ENCODE measurements around the gene F5.

DNA sequence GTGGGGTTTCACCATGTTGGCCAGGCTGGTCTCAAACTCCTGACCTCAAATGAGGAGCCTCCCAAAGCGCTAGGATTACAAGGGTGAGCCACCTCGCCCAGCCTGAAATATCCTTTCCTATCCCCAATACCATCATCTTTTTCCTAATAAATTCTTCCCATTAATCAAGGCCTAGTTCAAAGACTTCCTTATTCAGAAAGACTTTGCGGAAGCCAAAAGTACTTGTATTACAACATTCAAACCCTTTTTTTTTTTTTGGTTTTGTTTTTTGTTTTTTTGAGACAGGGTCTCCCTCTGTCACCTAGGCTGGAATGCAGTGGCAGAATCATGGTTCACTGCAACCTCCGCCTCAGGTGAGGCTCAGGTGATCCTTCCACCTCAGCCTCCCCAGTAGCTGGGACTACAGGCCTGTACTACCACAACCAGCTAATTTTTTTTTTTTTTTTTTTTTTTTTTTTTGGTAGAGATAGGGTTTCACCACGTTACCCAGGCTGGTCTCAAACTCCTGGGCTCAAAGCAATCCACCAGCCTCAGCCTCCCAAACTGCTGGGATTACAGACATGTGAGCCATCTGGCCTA lies 108.1 kb downstream of the F5 start:
- TF ChIP-seq, protein P1, sequence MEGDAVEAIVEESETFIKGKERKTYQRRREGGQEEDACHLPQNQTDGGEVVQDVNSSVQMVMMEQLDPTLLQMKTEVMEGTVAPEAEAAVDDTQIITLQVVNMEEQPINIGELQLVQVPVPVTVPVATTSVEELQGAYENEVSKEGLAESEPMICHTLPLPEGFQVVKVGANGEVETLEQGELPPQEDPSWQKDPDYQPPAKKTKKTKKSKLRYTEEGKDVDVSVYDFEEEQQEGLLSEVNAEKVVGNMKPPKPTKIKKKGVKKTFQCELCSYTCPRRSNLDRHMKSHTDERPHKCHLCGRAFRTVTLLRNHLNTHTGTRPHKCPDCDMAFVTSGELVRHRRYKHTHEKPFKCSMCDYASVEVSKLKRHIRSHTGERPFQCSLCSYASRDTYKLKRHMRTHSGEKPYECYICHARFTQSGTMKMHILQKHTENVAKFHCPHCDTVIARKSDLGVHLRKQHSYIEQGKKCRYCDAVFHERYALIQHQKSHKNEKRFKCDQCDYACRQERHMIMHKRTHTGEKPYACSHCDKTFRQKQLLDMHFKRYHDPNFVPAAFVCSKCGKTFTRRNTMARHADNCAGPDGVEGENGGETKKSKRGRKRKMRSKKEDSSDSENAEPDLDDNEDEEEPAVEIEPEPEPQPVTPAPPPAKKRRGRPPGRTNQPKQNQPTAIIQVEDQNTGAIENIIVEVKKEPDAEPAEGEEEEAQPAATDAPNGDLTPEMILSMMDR (conservative IDR thresholded peaks at IDR 0.05; ENCODE audit: low read depth, low read length), result no peak
- no peak for TF ChIP-seq EZH2 (IDR thresholded peaks at IDR 0.05; ENCODE audit: borderline replicate concordance, low read depth, low read length, poor library complexity, severe bottlenecking)

Measured in A673 (cell line).